Fibroblast of pulmonary artery (primary cell): ENCODE results near the gene TMEM187.

Source experiments
- DNase-seq: peaks from one replicate; pipeline ENCODE4 v3.0.0-alpha.2; 2010; ENCODE audit warnings: low read depth
- H3K4me3 ChIP-seq: replicated peaks from 2 replicates; pipeline ENCODE4 v1.5.1; 2011; ENCODE audit warnings: low read depth, mild to moderate bottlenecking, control low read depth, low read length, moderate library complexity
- TF ChIP-seq, protein P1 (sequence below): IDR thresholded peaks from 2 replicates; pipeline ENCODE4 v1.5.1; 2011; ENCODE audit warnings: mild to moderate bottlenecking, control low read depth, low read length, inconsistent platforms; ENCODE audit errors: missing control alignments

Gene TMEM187

GRCh38 chrX:153951683-153952372 is 20.7 kb upstream of the TMEM187 start:
- DNase-seq = no peak
- TF ChIP-seq, protein P1, sequence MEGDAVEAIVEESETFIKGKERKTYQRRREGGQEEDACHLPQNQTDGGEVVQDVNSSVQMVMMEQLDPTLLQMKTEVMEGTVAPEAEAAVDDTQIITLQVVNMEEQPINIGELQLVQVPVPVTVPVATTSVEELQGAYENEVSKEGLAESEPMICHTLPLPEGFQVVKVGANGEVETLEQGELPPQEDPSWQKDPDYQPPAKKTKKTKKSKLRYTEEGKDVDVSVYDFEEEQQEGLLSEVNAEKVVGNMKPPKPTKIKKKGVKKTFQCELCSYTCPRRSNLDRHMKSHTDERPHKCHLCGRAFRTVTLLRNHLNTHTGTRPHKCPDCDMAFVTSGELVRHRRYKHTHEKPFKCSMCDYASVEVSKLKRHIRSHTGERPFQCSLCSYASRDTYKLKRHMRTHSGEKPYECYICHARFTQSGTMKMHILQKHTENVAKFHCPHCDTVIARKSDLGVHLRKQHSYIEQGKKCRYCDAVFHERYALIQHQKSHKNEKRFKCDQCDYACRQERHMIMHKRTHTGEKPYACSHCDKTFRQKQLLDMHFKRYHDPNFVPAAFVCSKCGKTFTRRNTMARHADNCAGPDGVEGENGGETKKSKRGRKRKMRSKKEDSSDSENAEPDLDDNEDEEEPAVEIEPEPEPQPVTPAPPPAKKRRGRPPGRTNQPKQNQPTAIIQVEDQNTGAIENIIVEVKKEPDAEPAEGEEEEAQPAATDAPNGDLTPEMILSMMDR = no peak
- no peak overlapping the region for H3K4me3 ChIP-seq

DNA sequence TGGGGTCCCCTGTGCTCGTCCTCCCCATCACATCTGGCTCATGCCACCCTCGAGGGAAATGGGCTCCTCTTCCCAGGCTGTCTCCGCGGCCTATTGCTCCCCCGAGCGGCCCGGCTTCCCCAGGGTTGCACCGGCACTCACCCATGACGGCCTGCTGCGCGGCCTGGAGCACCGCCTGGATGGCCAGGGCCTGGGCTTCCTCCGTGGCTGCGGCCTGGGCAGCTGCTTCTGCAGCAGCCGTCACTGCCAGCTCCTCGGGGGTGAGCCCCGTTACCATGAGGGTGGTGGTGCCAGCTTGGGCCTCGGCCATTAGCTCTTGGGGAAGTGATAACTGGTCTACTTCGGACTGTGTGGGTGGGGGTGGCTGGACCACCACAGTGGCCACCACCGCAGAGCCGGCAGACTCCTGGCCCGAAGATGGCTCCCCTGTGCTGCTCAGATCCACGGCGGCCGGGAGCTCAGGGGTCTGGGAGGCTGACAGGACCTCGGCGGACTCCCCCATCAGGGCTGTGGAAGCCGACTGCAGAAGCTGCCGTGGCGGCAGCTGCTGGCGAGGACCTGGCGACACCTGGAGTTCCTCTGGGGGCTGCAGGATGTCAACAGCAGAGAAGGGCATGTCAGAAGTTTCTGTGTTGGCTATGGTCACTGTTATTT is 20.1 kb upstream of the TMEM187 start:
- no peak for DNase-seq
- TF ChIP-seq, protein P1 = no peak
- H3K4me3 ChIP-seq = no peak overlapping the region

GRCh38 chrX:153953342-153953830 is 19.2 kb upstream of the TMEM187 start:
- DNase-seq = peak; percentile 64
- TF ChIP-seq, protein P1 = peak; percentile 75
- H3K4me3 ChIP-seq = no peak overlapping the region

DNA sequence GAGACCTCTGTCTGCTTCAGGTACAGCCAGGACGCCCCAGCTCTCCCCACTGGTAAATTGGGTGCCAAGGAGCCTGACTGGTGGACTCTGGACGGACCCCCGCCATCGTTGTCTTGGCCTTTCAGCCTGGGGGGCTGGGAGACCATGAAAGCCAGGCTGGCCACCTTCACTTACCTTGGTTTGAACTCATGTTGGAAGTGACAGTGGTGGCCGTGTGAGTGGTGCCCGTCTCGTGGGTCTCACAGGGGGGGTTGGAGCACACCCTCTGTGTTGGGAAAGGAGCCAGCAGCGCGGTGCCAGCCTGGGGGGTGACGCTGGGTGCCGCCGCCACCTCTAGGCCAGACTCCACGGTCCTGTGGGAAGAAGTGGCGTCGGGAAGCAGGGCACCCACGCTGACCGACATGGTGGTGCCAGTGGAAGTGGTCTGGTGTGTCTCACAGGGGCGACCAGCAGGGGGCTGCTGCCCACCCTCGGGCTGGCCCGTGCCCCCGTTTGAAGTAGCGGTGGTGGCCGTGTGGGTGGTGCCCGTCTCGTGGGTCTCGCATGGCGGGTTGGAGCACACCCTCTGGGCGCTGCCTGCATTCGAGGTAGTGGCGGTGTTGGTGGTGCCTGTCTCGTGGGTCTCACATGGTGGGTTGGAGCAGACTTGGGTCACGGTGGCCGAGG is 18.5 kb upstream of the TMEM187 start:
- H3K4me3 ChIP-seq = no peak overlapping the region
- TF ChIP-seq, protein P1 = no peak
- no peak for DNase-seq

DNA sequence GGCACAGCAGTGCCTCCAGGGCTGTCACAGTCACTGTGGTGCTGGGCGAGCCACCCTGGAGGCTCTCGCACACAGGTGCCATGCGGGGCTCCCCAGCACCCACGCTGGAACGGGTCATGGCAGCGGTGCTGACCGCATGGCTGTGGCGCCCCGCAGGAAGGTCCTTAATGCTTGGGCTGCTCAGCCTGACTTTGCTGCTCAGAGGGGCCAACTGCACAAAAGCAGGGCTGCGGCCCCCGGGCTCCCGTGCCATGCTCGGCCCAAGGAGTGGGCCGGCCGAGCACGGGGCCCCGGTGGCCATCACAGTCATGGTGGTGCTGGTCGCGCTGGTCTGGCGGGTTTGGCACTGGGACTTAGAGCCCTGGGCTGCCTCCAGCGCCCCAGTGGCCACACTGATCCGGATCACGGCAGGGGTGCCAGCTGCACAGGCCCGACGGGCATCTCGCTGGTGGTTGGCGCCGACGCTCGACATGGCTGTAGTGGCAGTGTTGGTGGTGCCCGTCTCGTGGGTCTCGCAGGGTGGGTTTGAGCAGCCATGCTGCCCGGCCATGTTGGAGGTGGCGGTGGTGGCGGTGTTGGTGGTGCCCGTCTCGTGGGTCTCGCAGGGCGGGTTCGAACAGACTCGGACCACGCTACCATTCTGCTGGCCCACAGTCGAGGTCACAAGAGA is 17.9 kb upstream of the TMEM187 start:
- no peak for DNase-seq
- TF ChIP-seq, protein P1 = no peak
- H3K4me3 ChIP-seq = no peak overlapping the region

- no peak for DNase-seq
- TF ChIP-seq, protein P1 = no peak
Measured at GRCh38 chrX:153955228-153955732, 17.3 kb upstream of the TMEM187 start.

More at GRCh38 chrX:153955228-153955732, 17.3 kb upstream of the TMEM187 start:
- H3K4me3 ChIP-seq = no peak overlapping the region
